ENCODE measurements around the gene CDK14.
"Not testable (repeated sequence)": the region's sequence is repeated elsewhere in the genome, so short reads cannot be mapped to it uniquely, and the experiment has no call there.

The CDK14 gene

GRCh38 chr7:90597563-90598253 lies 1.6 kb downstream of the CDK14 start:
- no peak for DNase-seq

- DNase-seq = no peak
Observed at GRCh38 chr7:90599038-90599437, 2.9 kb downstream of the CDK14 start.

- DNase-seq = no peak
Observed at GRCh38 chr7:90599892-90600555, 3.9 kb downstream of the CDK14 start.

- no peak for DNase-seq
Observed at GRCh38 chr7:90602303-90602702, 6.2 kb downstream of the CDK14 start.

GRCh38 chr7:90603346-90603745 lies 7.2 kb downstream of the CDK14 start:
- no peak for DNase-seq

GRCh38 chr7:90604383-90604782 lies 8.3 kb downstream of the CDK14 start:
- no peak for DNase-seq

- no peak for DNase-seq
Observed at GRCh38 chr7:90605055-90605454, 8.9 kb downstream of the CDK14 start.

- DNase-seq = no peak
Observed at GRCh38 chr7:90607196-90607595, 11.1 kb downstream of the CDK14 start.

- DNase-seq = no peak
Observed at GRCh38 chr7:90610105-90610504, 14.0 kb downstream of the CDK14 start.

- no peak for DNase-seq
Observed at GRCh38 chr7:90611115-90611514, 15.0 kb downstream of the CDK14 start.

- DNase-seq = no peak
Observed at GRCh38 chr7:90613088-90613498, 17.0 kb downstream of the CDK14 start.

GRCh38 chr7:90617442-90617841 lies 21.3 kb downstream of the CDK14 start:
- DNase-seq = no peak

GRCh38 chr7:90618876-90619275 lies 22.8 kb downstream of the CDK14 start:
- no peak for DNase-seq

GRCh38 chr7:90621125-90621746 lies 25.1 kb downstream of the CDK14 start:
- no peak for DNase-seq

- DNase-seq = no peak
Observed at GRCh38 chr7:90621747-90622140, 25.6 kb downstream of the CDK14 start.

GRCh38 chr7:90622670-90623069 lies 26.5 kb downstream of the CDK14 start:
- no peak for DNase-seq

- DNase-seq = no peak
Observed at GRCh38 chr7:90624225-90624911, 28.2 kb downstream of the CDK14 start.

GRCh38 chr7:90625051-90625450 lies 28.9 kb downstream of the CDK14 start:
- no peak for DNase-seq

- DNase-seq = no peak
Observed at GRCh38 chr7:90625562-90625961, 29.4 kb downstream of the CDK14 start.

GRCh38 chr7:90626013-90626412 lies 29.9 kb downstream of the CDK14 start:
- no peak for DNase-seq

GRCh38 chr7:90629297-90629918 lies 33.3 kb downstream of the CDK14 start:
- peak; percentile 25 for DNase-seq

- no peak for DNase-seq
Observed at GRCh38 chr7:90631502-90631901, 35.4 kb downstream of the CDK14 start.

- not testable (repeated sequence) for DNase-seq
Observed at GRCh38 chr7:90639683-90640082, 43.6 kb downstream of the CDK14 start.

Measured in CD4-positive, alpha-beta T cell treated with Interleukin-17A for 1 hour (primary cell).